Measurements from ENCODE around the gene NLRP1.

GRCh38 chr17:5522476-5522875, 61.8 kb downstream of the NLRP1 start:
- TF ChIP-seq CTCF (IDR thresholded peaks at IDR 0.05; ENCODE audit: poor library complexity, severe bottlenecking) (no peak), TAF1 (IDR thresholded peaks at IDR 0.05; ENCODE audit: low read depth) (no peak), MXI1 (conservative IDR thresholded peaks at IDR 0.05; ENCODE audit: poor library complexity, severe bottlenecking) (no peak), EP300 (conservative IDR thresholded peaks at IDR 0.05; ENCODE audit: poor library complexity, severe bottlenecking) (no peak)
